Adipose tissue (tissue), 3 donors: Measurements from ENCODE around the gene NKTR. TPM values are rescaled to one million over a fixed set of nuclear protein-coding genes. Genes with fewer than 3 reads are reported as not detected.

Experiments
- H3K27ac ChIP-seq: one replicate; pipeline ENCODE4 v1.5.1; 2013; ENCODE audit warnings: low read depth, low read length
- WGBS, 3 donors: extraction: QIAGEN DNeasy Blood & Tissue Kit; methylation state at CpG; one replicate each; pipeline ENCODE4 v1.1.7; 2013; 5-methylcytosine and 5-hydroxymethylcytosine counted together
- polyA plus RNA-seq, 3 donors: library from polyadenylated mRNA; stranded (reverse); fragments of 200-250 nt; gene quantifications; one replicate each; pipeline ENCODE4 v1.2.3, GENCODE V29; 2013
- donor health status: healthy with polysubstance abuse.
- donor health status: Bipolar disorder and iron deficiency.
- donor health status: healthy.

The NKTR gene
- polyA plus RNA-seq, 3 donors: 15.3 to 27.9 (median 20.2) TPM

DNA sequence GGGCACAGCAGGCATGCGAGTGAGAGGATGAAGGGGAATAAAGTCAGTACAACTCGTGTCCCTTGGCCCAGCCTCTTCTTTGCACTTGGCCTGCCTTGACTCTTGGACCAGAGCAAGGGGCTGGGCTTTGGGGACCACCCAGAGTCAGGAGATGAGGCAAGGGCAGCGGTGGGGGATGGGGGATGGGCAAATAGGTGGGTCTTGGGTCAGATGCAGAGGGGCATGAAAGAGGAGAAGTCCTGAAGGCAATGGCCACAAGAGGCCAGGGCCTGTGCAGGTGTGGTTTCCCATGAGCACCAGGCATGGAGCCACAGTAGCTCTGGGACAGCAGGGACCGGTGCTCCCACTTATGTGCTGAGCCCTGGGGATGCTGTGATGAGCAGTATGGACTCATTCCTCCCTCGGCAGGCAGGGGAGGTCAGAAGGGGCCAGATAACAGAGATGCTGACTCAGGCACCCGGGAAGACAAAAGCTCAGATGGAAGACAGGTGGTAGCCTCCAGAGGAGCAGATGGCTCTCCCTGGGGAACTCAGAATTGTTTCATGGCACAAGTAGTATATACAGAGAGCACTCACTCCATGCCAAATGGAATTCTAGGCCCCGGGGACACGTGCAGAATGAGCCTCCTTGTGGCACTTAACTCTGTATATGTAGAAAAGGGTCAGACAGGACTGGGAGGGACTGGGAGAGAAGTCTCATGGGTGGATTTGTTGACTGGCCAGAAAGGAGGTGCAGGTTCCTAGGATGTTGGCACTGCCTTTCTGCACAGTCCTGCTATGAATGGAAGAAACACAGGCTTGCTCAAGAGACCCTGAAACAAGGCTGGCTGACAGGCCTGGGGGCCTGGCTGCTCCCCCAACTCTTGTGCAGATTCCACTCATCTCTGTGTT is 67.3 kb downstream of the NKTR start:
- 48 to 54% (median 51%) methylated on average over 8 of the region's 8 CpGs for WGBS, 3 donors
- H3K27ac ChIP-seq: no peak overlapping the region

DNA sequence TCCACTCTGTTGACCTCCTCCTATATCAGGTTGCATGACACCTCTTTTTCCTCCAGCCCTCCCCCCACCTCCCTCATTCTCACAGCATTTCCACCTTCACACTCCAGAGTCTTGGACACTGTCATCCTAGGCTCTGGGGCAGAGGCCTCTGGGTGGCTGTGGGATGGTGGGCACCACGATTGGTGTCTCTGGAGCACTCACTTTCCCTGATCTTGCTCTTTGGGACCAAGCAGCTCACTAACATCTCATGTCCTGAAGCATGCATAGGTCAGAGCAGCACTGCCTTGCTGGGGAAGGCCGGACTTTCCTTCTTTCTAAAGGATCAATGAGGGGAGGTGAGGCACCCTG is 67.9 kb downstream of the NKTR start:
- no peak overlapping the region for H3K27ac ChIP-seq

DNA sequence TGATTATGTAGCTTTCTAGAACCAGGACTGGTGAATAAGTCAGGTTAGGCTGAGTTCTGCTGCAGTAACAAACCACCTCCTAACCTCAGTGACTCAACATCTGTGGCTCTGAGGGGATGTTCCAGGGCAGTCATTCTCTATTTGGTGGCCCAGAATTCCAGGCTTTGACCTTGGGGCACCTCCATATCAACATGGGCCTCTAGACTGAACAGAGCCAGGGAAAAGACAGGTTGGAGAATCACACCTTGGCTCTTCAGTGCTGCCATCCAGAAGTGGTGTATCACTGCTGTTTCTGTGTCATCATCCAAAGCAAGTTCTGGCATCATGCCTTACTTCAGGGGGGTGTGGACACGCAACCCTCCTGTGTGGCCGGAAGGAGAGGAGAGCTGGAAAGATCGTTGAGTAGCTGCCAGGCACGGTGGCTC is 68.3 kb downstream of the NKTR start:
- WGBS, 3 donors: 47 to 87% (median 59%) methylated on average over 4 of the region's 4 CpGs
- H3K27ac ChIP-seq: no peak overlapping the region

More for the DNA sequence above, 67.9 kb downstream of the NKTR start:
- 77 to 88% (median 87%) methylated on average over 2 of the region's 2 CpGs for WGBS, 3 donors

DNA sequence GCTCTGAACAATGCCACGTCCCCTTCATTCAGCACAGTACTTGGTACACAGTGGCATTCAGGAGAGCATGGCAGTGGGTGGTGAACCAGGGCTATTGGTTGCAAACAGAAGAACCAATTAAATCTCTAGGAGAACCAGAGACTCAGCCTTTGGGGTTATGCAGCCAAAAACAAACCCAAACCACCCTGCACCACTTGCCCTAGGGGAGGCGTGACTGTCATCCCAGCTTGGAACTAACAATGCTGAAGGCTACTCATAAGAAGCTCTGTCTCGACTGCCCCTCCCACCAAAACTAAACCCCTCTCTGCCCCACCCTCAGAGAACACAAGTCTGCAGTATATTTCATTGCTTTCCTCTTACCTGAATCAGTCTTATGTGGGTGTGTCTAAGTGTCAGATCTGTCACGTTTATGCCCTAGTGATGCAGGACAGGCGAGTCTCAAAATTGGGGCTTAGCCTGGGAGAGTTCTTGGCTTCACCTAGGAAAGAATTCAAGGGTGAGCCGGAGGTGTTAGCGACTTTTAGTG is 69.6 kb downstream of the NKTR start:
- 75 to 85% (median 80%) methylated on average over 7 of the region's 7 CpGs for WGBS, 3 donors
- H3K27ac ChIP-seq: no peak overlapping the region

DNA sequence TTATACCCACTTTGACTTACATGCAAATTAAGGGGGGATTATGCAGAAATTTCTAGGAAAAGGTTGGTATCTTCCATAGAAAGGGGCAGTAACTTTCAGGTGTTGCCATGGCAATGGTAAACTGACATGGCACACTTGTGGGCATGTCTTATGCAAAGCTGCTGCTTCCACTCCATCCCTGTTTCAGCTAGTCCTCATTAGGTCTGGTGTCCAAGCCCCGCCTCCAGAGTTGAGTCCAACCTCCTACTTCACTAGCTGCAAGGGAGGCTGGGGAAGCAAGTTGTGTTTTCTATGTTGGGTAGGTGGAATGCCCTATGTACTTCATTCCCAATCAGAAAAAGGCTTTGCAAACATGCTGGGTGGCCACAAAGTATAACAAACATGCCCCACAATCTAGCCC is 70.2 kb downstream of the NKTR start:
- 87 to 96% (median 92%) methylated on average over 1 of the region's 1 CpG for WGBS, 3 donors
- H3K27ac ChIP-seq: no peak overlapping the region

DNA sequence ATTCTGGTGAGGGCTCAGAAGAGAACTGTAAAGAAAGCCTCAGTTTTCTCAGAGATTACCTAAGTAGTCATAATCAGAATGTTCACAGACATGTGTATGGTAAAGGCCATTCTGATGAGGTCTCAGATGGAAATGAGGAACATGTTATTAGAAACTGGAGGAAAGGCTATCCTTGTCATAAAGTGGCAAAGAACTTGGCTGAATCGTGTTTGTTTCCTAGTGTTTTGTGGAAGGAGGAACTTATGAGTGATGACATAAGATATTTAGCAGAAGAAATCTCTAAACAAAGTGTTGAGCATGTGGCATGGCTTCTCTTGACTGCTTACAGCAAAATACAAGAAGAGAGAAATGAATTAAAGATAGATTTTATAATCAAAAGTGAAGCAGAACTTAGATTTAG is 72.0 kb downstream of the NKTR start:
- no peak overlapping the region for H3K27ac ChIP-seq
- 31 to 61% (median 42%) methylated on average over 1 of the region's 1 CpG for WGBS, 3 donors

DNA sequence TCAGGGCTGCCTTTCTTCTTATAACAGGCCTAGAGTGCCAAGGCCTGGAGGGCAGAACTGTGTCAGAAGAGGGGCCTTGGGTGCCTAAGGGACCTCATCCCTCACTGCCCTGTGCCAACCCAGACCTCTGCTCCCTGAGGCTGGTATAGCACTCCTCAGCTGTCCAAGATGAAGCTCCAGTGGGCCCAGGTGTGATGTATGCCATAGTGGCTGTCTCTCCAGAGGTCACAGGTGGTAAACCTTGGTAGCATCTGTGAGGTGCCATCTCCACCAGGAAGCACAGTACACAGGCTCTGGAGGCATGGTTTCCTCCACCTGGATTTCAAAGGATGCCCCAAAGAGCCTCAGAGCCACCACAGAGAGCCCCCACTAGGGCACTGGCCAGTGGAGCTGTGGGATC is 72.6 kb downstream of the NKTR start:
- no peak overlapping the region for H3K27ac ChIP-seq

DNA sequence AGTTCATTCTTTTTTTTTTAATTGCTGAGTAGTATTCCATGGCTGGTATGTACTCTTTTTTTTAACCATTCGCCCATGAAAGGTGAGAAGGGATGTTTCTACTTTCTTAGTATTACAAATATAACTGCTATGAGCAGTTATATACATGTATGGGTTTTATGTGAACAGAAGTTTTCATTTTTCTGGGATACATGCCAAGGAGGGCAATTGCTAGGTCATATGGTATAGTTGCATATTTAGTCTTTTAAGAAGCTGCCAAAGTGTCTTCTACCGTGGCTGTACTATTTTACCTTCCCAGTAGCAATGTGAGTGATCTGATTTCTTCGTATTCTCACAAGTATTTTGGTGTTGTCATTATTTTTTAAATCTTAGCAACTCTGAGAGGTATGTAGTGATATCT is 73.7 kb downstream of the NKTR start:
- H3K27ac ChIP-seq: no peak overlapping the region
- WGBS, 3 donors: 52 to 61% (median 53%) methylated on average over 3 of the region's 3 CpGs

DNA sequence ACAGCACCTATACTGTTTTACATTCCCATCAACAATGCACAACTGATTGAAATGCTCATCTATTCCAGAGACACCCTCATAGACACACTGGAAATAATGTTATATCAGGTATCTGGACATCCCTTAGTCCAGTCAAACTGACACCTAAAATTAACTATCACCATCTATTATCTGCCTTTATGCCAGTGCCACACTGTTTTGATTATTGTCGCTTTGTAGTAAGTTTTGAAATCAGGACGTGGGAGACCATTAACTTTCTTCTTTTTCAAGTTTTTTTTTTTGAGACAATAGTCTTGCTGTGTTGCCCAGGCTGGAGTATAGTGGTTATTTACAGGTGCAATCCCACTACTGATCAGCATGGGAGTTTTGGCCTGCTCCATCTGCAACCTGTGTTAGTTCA is 75.4 kb downstream of the NKTR start:
- no peak overlapping the region for H3K27ac ChIP-seq
- WGBS, 3 donors: 70 to 89% (median 86%) methylated on average over 2 of the region's 2 CpGs

DNA sequence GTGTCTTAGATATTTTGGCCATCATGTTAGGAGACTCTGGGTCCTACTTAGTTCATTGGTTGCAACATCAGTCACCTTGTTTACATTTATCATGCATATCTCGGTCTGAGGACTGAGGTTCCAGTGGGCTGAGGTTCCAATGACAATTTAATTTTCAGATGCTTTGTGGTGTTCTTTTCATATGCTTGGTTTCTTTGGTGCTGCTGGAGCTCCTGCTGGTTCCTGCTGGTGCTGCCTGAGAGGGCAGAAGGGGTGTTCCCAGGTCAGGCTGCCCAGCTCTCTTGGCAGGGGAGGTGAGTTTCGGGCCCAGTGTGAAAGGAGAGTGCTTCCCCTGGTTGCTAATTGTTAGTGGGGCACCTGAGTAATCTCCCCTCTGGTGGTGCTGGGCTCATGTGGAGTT is 78.0 kb downstream of the NKTR start:
- no peak overlapping the region for H3K27ac ChIP-seq
- WGBS, 3 donors: 76 to 98% (median 85%) methylated on average over 2 of the region's 2 CpGs

DNA sequence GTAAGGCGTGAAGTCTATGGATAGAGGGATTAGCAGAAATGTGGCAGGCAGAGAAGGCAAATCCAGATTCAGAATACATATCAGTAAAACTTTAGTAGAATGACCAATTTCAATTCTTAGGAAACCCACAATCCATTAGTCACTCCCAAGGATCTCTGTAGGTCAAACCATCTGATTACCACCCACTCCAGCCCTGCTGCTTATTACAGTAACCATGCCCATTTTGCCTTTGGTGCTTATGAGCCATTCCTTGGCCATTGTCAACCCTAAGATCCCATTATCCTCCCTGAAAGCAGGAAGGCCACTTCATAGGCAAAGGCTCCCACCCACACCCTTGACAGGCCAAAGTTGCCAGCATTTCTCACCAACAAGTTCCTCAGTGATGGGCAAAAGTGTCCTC is 79.8 kb downstream of the NKTR start:
- no peak overlapping the region for H3K27ac ChIP-seq
- WGBS, 3 donors: 86 to 90% (median 88%) methylated on average over 1 of the region's 1 CpG

DNA sequence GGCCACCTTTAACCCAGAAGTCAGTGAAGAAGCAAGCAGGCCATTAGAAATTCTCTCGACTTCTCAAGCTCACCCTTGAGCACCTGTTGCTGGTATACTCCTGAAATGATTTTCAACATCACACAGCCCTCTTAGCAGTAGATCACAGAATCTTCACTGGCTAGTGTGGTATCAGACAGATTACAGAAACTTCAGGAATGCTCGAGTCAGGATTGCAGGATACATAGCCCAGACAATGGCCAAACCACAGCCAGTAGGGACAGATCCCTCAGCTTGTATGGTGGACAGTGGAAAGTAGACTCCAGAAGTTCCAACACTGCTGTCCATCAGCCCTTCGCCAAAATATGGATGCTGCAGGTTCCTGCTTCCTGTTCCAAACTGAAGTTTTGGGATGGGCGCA is 80.3 kb downstream of the NKTR start:
- no peak overlapping the region for H3K27ac ChIP-seq
- 71 to 85% (median 81%) methylated on average over 4 of the region's 4 CpGs for WGBS, 3 donors

DNA sequence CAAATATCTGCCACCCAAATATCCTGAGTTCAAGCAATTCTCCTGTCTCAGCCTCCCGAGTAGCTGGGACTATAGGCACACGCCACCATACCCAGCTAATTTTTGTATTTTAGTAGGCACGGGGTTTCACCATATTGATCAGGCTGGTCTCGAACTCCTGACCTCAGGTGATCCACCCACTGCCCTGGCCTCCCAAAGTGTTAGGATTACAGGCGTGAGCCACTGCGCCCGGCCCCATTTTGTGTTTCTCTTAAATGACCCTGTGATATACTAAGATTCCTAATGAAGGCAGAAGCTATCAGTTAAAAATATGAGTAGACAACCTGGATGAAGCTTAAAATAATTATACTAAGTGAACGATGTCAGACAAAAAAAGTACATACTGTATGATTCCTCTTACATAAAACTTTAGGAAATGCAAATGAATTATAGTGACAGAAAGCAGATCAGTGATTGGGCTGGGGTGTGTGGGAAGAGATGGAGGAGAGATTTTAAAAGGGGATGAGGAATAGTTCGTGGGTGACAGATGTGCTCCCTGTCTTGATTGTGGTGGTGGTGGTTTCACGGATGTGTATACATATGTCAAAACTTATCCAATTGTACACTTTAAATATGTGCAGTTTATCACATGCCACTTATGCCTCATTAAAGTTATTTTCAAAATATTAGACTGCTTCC is 81.0 kb downstream of the NKTR start:
- WGBS, 3 donors: 81 to 88% (median 81%) methylated on average over 10 of the region's 10 CpGs
- H3K27ac ChIP-seq: no peak overlapping the region

DNA sequence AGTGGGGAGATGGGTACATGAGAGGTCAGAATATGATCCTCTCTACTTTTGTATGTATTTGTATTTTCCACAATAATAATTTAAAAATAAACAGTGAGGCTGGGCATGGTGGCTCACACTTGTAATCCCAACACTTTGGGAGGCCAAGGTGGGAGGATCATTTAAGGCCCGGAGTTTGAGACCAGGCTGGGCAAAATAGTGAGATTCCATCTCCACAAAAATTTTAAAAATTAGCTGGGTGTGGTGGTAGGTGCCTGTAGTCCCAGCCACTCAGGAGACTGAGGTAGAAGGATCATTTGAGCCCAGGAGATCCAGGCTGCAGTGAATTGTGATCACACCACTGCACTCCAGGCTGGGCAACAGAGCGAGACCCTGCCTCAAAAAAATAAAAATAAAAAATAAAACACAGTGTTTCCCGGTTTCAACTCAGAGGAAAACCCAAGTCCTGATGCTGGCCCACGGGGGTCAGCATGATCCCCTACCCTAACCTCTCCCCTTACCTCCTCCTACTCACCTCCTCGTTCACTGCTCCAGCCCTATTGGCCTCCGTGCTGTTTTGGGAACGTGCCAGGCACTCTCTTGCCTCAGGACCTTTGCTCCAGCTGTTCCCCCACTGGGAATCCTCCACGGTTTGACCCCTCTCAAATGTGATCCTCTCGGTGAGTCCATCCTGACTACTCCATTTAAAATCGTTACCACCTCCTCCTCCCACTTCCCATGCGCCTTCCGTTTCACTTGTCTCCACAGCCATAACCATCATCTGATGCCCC is 82.0 kb downstream of the NKTR start:
- no peak overlapping the region for H3K27ac ChIP-seq
- 70 to 74% (median 72%) methylated on average over 12 of the region's 12 CpGs for WGBS, 3 donors

DNA sequence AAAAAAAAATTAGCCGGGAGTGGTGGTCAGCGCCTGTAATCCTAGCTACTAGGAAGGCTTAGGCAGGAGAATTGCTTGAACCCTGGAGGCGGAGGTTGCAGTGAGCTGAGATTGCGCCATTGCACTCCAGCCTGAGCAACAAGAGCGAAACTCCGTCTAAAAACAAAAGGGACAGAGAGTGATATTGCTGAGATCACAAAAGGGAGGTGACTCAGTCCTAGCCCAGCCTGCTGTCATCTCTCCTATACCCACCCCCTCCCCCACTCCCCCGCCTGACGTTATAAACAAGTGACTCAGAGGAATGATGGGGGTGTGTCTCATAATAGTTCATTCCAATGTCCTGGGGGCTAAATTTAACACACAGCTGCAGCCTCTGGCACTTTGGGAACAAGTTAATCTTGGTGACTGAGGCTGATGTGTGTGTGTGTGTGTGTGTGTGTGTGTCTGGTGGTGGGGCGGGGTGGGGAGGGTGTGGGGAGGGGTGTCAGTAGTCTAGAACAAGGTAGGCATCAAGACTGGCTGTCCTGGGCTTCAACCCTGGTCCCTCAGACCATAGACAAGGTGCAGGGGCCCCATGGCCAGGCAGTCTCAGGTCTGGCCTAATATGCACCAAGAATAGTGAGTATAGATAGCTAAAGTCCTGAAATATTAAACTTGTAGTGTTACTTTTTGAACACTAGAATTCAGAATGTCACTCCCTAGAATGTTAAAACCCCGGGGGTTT is 83.6 kb downstream of the NKTR start:
- WGBS, 3 donors: 46 to 70% (median 54%) methylated on average over 10 of the region's 10 CpGs
- H3K27ac ChIP-seq: no peak overlapping the region

DNA sequence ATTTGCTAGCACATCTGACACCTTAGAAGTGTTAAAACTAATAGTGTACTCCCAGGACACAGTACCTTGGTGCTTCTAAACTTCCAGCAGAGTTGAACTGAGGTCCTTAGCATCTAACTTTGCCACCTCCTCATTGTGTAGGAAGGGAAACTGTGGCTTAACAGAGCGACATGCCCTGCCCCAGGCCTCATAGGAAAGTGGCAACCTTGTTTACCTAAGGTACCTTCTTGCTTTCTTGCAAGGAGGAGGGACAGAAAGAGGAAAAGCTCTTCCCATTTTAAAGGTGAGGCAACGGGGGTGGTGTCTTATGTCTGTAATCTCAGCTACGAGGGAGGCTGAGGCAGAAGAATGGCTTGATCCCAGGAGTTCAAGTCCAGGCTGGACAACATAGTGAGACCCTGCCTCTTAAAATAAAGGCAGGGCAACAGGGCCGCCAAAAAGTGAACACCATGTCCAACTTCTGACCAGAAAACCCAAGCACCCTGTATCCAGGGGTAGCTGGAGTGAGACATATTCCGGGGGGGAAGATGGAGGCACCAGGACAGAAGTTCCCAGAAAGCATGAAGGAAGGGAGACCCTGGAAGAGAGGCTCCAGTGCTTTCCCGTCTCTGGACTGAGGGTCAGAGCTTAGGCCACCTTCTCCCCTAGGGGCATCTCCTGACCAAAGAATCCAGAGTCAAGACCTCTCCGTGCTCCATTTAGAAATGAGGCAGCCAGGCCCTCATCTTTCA is 84.3 kb downstream of the NKTR start:
- 85 to 92% (median 87%) methylated on average over 7 of the region's 7 CpGs for WGBS, 3 donors
- no peak overlapping the region for H3K27ac ChIP-seq

DNA sequence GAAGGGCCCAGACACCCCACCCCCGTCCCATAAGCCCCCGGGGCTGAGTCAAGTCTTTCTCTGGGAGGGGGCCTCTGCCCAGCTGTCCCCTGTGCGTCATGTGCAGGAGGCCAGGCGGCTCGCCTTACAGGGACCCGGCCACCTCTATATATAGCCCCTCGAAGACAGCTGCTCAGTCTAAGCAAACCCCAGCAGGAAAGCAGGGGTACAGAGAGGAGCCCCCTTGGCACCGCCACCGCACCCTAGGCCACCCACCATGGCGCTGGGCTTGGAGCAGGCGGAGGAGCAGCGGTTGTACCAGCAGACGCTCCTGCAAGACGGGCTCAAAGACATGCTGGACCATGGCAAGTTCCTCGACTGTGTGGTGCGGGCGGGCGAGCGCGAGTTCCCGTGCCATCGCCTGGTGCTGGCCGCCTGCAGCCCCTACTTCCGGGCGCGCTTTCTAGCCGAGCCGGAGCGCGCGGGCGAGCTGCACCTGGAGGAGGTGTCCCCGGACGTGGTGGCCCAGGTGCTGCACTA is 84.9 kb downstream of the NKTR start, which contains the start of gene KLHL40:
KLHL40 (plus strand) TSS at position 175 of the 519 bp plus-strand sequence; CDS start at position 257, 82 bp downstream.
- WGBS, 3 donors: 40 to 52% (median 44%) methylated on average over 31 to 34 of the region's 34 CpGs
- no peak within 1 kb of the TSS for H3K27ac ChIP-seq
